GM21367 (cell line): ENCODE results near the gene RIC1.
"Not testable (repeated sequence)": the region's sequence is repeated elsewhere in the genome, so short reads cannot be mapped to it uniquely, and the experiment has no call there.

ENCODE experiments used
- ATAC-seq: cut with Tn5 transposase; IDR thresholded peaks from one replicate; pipeline ENCODE4 v1.9.1; 2021; ENCODE audit not compliant: unreplicated experiment

Gene RIC1

DNA sequence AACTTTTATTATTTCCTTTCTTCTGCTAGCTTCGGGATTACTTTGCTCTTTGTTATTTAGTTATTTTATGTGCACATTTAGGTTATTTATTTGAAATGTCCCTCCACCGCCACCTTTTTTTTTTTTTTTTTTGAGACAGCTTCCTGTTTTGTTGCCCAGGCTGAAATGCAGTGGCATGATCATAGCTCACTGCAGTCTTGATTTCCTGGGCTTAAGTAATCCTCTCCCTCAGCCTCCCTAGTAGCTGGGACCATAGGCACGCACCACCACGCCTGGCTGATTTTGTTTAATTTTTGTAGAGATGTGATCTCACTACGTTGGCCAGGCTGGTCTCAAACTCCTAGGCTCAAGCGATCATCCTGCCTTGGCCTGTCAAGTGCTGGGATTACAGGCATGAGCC, 38.5 kb downstream of the RIC1 start:
- no peak for ATAC-seq

DNA sequence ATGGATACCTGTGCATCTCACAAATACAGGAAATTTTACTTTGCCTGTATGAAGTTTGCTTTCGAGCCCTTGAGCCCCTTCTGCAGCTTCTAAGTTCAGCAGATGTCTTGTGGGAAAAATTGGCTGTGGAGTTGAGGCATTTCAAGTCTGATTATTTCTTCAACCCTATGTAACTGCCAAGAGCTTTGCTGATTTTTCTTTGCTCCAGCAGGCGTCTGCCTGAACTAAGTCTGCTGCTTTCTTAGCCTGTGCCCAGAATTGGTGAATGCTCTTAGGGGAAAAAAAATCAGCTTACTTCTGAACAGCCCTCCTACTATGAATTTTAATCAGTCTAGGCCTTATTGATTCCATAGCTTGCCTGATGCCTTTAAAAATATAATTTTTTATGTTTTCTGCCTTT, 41.2 kb downstream of the RIC1 start:
- ATAC-seq, result no peak

DNA sequence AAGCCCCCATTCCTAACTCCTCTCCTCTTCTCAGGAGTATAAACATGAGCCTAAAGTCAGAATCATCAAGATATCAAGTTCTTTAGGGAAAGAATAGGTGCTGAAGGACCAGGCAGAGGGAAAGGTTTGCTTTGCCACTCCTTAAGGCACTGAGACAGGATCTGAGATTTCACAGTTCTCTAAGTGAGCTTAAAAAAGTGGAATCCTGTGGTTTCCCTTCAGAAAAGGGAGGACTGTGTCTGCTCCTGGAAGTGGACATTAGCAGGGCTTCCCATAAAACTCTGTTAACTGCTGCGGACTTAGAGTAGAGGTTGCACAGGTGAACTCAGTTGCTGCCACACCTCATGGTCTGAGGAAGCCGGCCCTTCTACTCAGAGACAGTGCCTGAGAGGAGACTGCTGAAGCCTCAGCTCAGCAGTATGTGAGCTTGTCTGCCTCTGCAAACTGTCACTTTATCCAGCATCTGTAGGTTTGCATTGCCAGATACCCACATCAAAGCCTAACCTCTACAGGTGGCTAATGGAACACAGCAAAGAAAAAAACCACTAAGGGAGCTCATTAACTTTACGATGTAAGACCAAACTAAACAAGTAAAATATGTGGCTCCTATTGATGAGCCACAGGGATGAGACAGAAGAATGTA, 42.9 kb downstream of the RIC1 start:
- ATAC-seq, result no peak

- ATAC-seq, result not testable (repeated sequence)
Observed at GRCh38 chr9:5675046-5675445, 46.1 kb downstream of the RIC1 start.

DNA sequence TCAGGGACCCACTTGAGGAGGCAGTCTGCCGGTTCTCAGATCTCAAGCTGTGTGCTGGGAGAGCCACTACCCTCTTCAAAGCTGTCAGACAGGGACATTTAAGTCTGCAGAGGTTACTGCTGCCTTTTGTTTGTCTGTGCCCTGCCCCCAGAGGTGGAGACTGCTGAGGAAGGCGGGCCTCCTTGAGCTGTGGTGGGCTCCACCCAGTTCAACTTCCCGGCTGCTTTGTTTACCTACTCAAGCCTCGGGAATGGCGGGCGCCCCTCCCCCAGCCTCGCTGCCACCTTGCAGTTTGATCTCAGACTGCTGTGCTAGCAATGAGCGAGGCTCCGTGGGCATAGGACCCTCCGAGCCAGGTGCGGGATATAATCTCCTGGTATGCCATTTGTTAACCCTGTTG, 54.7 kb downstream of the RIC1 start:
- ATAC-seq, result not testable (repeated sequence)

DNA sequence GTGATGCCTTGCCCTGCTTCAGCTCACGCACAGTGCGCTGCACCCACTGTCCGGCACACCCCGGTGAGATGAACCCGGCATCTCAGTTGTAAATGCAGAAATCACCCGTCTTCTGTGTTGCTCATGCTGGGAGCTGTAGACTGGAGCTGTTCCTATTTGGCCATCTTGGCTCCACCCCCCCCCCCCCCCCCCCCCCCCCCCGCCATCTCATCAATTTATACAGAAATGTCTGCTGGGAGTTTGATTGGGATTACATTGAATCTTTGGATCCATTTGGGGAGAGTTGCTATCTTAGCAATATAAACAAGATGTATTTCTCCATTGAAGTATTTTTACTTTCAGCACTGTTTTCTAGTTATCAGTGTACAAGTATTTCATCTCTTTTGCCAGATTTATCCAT, 55.2 kb downstream of the RIC1 start:
- ATAC-seq, result no peak

DNA sequence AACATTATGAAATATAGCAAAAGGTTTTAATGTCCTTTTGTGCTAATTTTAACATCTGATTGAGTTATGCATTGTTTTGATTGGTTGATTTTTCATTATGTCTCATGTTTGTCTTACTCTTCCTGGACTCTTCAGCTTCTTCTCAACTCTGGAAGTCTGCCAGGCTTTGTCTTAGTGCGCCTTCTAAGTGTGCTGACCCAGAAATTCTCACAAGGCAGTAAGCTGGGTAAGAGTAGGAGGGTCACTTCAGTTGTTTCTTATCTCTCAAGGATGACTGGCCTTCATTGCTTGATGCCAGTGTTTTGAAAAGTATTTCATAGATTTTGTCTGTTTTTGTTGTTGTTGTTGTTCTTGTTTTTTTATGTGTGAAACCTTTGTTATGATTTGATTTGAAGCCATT, 59.2 kb downstream of the RIC1 start:
- ATAC-seq, result no peak

GRCh38 chr9:5690278-5690677, 61.4 kb downstream of the RIC1 start:
- ATAC-seq, result no peak

DNA sequence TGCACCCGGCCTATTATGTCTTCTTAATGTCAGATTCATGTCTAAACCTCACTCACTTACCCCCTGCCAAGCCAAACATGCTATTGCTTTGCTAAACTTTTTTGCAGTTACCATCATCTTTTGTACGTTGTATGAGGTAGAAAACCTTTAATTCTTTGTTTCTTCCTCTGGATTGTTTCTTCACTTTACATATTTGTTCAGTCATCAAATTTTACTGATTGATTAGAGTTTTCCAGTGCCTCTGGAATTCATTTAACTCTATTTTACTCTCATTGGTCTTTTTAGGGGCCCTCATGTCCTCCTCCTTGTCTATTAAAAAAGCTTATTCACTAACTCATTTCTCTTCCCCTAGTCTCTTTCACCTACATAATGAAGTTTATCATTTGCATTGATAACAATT, 67.0 kb downstream of the RIC1 start:
- ATAC-seq, result no peak

GRCh38 chr9:5696884-5697283, 68.0 kb downstream of the RIC1 start:
- ATAC-seq, result no peak

- ATAC-seq, result no peak
Observed at GRCh38 chr9:5698004-5698403, 69.1 kb downstream of the RIC1 start.

DNA sequence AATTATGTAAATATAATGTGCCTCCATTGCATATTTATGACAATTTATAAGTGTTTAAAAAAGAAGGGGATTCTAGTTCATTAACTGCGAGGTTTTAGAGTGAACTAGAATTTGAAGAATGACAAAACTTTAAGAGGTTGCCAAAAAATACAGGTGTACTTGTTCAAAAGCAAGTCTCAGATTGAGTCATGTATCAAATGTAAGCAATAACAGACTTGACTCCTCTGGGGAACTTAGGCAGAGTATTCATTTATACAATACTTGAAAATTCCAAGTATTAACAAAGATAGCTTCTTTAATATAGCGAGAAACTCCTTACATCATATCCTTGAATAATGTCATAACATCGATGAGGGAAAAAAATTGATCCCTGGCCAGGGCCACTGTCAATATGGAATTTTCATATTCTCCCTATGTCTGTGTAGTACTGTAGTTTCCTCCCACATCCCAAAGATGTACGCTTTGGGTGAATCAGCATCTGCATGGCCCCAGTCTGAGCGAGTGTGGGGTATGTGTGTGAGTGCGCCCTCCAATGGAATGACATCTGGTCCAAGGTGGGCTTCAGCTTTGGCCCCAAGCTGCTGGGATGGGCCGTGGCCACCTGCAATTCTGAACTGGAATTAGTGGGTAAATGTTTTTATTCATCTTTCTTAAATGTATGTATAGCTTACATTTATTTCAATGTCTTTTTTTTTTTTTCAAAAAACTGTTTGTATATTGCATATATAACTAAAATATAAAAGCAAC, 70.1 kb downstream of the RIC1 start:
- ATAC-seq, result no peak

- no peak for ATAC-seq
Observed at GRCh38 chr9:5708414-5708813, 79.5 kb downstream of the RIC1 start.

DNA sequence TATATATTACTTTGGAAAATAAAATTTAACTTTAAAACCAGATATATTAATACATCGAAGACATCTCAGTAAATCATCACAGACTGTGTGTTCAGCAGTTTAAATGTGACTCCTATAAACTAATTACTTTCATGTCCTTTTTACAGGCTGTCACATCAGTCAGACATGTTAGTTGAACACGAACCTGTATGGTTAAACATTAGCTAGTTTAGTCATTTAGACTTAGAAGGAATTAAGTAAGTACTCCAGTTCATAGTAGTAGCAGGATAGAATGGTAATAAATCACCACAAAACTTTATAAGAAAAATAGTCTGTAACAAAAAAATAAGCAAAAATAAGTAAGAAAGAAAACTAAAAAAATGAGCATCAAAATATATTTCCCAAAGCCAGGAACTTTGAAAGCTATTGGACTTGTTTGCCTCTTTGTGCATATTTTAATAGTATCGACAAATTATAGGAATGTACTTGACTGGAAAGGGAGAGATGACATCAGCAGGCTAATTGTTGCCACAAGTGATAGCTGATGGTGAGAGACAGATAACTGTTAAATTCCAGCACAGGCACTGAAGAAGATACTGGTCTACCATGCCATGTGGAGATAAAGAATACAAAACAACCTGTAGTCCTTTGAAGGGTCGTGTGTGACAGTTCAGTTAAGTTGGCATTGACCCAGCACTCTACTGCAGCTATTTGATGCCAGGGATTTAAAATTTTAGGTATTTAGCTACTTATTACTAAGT, 83.9 kb downstream of the RIC1 start:
- ATAC-seq, result no peak

- ATAC-seq, result no peak
Observed at GRCh38 chr9:5714501-5715401, 85.8 kb downstream of the RIC1 start.

- no peak for ATAC-seq
Observed at GRCh38 chr9:5715548-5716127, 86.7 kb downstream of the RIC1 start.

DNA sequence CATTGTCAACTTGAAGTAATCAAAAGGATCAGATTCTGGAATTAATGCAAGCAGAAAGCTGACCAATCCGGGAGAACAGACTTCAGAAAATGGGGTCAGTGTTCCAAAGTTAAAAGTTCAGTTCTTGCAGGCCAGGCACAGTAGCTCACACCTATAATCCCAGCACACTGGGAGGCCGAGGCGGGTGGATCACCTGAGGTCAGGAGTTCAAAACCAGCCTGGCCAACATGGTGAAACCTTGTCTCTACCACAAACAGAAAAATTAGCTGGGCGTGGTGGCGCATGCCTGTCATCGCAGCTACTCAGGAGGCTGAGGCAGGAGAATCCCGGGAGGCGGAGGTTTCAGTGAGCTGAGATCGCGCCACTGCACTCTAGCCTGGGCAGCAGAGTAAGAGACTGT, 88.5 kb downstream of the RIC1 start:
- not testable (repeated sequence) for ATAC-seq

DNA sequence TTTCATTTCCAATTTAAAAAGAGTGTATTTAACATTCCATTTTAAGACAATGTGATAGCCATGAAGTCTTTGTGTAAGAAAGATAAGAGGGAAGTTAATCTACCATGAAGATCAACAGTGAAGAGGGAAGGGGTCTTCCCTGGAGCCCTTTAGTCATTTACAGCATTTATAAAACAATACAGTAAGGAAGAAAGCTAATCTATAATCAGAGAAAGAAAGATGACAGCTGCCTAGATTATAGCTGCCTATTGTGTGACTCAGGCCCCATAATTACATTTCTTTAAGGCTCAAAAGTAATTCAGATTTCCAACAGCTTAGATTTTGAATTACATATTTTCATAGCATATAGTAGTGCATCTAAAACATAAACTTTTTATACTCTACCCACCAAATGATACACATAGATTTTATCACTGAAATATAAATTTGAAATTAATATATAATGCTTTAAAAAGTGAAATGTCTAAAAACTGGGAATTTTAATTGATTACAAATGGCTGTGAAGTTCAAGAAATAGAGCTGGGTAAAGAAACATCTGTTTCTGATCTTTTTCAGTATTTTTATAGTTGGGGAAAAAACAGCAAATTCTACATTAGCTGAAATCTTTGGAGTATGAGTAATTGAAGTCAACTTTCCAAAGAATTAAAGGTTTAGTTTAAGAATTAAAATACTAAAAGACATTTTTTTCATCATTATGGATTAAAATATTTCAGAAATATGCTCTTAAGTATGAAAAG, 89.6 kb downstream of the RIC1 start:
- no peak for ATAC-seq

GRCh38 chr9:5719100-5719926, 90.4 kb downstream of the RIC1 start:
- no peak for ATAC-seq
